Heart left ventricle (tissue), 16 donors: Measurements from ENCODE around the gene NSD2. TPM values are rescaled to one million over a fixed set of nuclear protein-coding genes. Genes with fewer than 3 reads are reported as not detected.

Experiments used
- ATAC-seq, 4 donors: fragments of 200-7000 bp; cut with Tn5 transposase; one replicate each; pipeline ENCODE4 v1.9.1; 2020 to 2022; ENCODE audit warnings: moderate library complexity in 4 of 4, mild to moderate bottlenecking in 3 of 4, moderate number of reproducible peaks in 1 of 4
- DNase-seq, 5 donors: peaks; one replicate each; pipeline ENCODE4 v3.0.0-alpha.2; 2020
- H3K27ac ChIP-seq, 12 donors: fragments of 200-600 bp; sonication (generic) in 4 of 12; one replicate each; pipeline versions ENCODE4 v1.5.0 to v1.8.0; 2016 to 2022; ENCODE audit warnings: mild to moderate bottlenecking in 2 of 12
- H3K27me3 ChIP-seq, 9 donors: fragments of 200-600 bp; sonication (generic) in 2 of 9; one replicate each; pipeline versions ENCODE4 v1.5.1 to v1.8.0; 2016 to 2022; ENCODE audit warnings: mild to moderate bottlenecking in 3 of 9
- H3K36me3 ChIP-seq, 9 donors: fragments of 200-600 bp; sonication (generic) in 2 of 9; one replicate each; pipeline versions ENCODE4 v1.5.0 to v1.8.0; 2018 to 2022; ENCODE audit warnings: mild to moderate bottlenecking in 2 of 9
- H3K4me1 ChIP-seq, 12 donors: fragments of 200-600 bp; sonication (generic) in 4 of 12; one replicate each; pipeline versions ENCODE4 v1.5.0 to v1.8.0; 2016 to 2022; ENCODE audit warnings: mild to moderate bottlenecking in 3 of 12
- H3K4me3 ChIP-seq, 12 donors: fragments of 200-600 bp; sonication (generic) in 4 of 12; one replicate each; pipeline versions ENCODE4 v1.5.0 to v1.8.0; 2017 to 2022; ENCODE audit warnings: mild to moderate bottlenecking in 9 of 12, moderate library complexity in 4 of 12
- H3K9me3 ChIP-seq, 12 donors: fragments of 200-600 bp; sonication (generic) in 4 of 12; one replicate each; pipeline versions ENCODE4 v1.5.0 to v1.8.0; 2016 to 2022; ENCODE audit warnings: mild to moderate bottlenecking in 1 of 12
- POLR2A ChIP-seq, 2 donors: fragments of 450-650 bp; IDR thresholded peaks; one replicate each; pipeline ENCODE4 v1.6.1; 2017; ENCODE audit warnings: antibody characterized with exemption in 2 of 2, mild to moderate bottlenecking in 2 of 2, moderate library complexity in 2 of 2
- WGBS, 4 donors: extraction: QIAGEN DNeasy Blood & Tissue Kit in 2 of 4; methylation state at CpG; one replicate each; pipeline versions ENCODE4 v1.1.5 to v1.1.7; 2013 to 2018; 5-methylcytosine and 5-hydroxymethylcytosine counted together
- intact Hi-C, 10 donors: fragments of 100-400 bp; cut with DNase I; formaldehyde crosslinking; loops; one replicate each; pipeline versions ENCODE4 v1.11.1 to v1.14.2; 2022
- polyA plus RNA-seq, 2 donors: library from polyadenylated mRNA; stranded (reverse); fragments of 200-250 nt; gene quantifications; one replicate each; pipeline ENCODE4 v1.2.3, GENCODE V29; 2013
- total RNA-seq, 9 donors: library from RNA; depleted of rRNA in 2 of 9; stranded (reverse); fragments of >200 nt in 2 of 9; fragmentation: NEBNext Ultra II Directional in 3 of 9; extraction: Animal tissue kit (Norgen Biotek cat#: 25700) in 3 of 9; gene quantifications; one replicate each; pipeline versions ENCODE4 v1.1.0 to v1.2.4, GENCODE V29; 2016 to 2023
- TF ChIP-seq, protein P1 (sequence below), 12 donors: fragments of 200-600 bp; sonication (generic) in 4 of 12; IDR thresholded peaks; one replicate each; pipeline versions ENCODE4 v1.5.0 to v1.8.0; 2018 to 2022; ENCODE audit warnings: antibody characterized with exemption in 12 of 12, mild to moderate bottlenecking in 5 of 12
- donor health status: ischemic (EF 13 %, LVEDD 7.1; RV severe dilation, severe dysfunction).
- donor health status: healthy with polysubstance abuse.
- donor health status: DM: no; HTN: yes; CAD: no.
- donor health status: DM: no; HTN: no; CAD: no.
- donor health status: ischemic (EF 25% LVEDD 6.9; RV normal size, moderate dysfunction).
- donor health status: ischemic (EF 25% LVEDD 5.7; RV mildly dilated, moderate dysfunction).
- donor health status: healthy.
- donor health status: DM: yes; HTN: yes; CAD: no.
- donor health status: ischemic (EF 35%, LVEDD 5.7; RV mildly dilated, moderate dysfunction).
- donor health status: nonischemic (EF 11% LVEDD 7.7; RV severe dilation, severe dysfunction).
- donor health status: DM: yes; HTN: yes; CAD: no.
- donor health status: PGD.
- donor health status: ischemic (EF 29% LVEDD 5.4; RV normal size, mild dysfunction).
- donor health status: nonischemic (EF 23%, LVEDD 6.1; RV moderate dilation, normal function).

NSD2 gene
- total and polyA plus RNA-seq, 11 donors: 11.4 to 63.3 (median 39.0) TPM

DNA sequence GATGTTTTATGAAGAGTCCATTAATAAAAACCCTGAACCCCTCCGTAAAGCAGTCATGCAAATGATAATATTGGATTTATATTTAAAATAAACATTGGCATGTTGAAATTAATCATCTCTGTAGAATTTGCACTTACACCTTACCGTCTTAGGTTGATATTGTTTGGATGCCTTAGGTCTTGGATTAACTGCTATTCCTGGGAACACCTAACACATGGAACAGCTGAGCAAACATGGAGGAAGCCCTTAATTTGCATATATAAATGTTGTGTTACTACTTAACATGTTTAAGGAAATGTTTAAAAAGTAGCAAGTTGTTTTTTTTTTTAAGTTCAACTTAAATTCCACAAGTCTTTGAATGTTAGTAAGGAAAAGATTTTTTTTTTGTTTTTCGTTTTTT lies 62.5 kb downstream of the NSD2 start:
- ATAC-seq (no peak), DNase-seq (no peak)
- no peak overlapping the region for H3K4me3 ChIP-seq
- intact Hi-C loops: no loop called here
- no peak overlapping the region for H3K27ac ChIP-seq
- no peak for TF ChIP-seq POLR2A (IDR thresholded peaks at IDR 0.05)
- TF ChIP-seq, protein P1, sequence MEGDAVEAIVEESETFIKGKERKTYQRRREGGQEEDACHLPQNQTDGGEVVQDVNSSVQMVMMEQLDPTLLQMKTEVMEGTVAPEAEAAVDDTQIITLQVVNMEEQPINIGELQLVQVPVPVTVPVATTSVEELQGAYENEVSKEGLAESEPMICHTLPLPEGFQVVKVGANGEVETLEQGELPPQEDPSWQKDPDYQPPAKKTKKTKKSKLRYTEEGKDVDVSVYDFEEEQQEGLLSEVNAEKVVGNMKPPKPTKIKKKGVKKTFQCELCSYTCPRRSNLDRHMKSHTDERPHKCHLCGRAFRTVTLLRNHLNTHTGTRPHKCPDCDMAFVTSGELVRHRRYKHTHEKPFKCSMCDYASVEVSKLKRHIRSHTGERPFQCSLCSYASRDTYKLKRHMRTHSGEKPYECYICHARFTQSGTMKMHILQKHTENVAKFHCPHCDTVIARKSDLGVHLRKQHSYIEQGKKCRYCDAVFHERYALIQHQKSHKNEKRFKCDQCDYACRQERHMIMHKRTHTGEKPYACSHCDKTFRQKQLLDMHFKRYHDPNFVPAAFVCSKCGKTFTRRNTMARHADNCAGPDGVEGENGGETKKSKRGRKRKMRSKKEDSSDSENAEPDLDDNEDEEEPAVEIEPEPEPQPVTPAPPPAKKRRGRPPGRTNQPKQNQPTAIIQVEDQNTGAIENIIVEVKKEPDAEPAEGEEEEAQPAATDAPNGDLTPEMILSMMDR (IDR thresholded peaks at IDR 0.05): no peak
- H3K27me3 ChIP-seq: no peaks in the 10 kb centered on the region
- H3K9me3 ChIP-seq: no peaks in the 10 kb centered on the region
- 92 to 97% (median 96%) methylated on average over 3 of the region's 3 CpGs for WGBS, 4 donors
- peaks cover 0 to 78% (median 57%) of the 10 kb centered on the region in 9 donors for H3K36me3 ChIP-seq
- H3K4me1 ChIP-seq: no peaks in the 10 kb centered on the region

- intact Hi-C loops: no loop called here
- Histone ChIP-seq H3K4me3 (no peak overlapping the region), H3K9me3 (no peaks in the 10 kb centered on the region), H3K4me1 (peaks cover 0 to 18% (median 10%) of the 10 kb centered on the region in 12 donors), H3K27me3 (no peaks in the 10 kb centered on the region), H3K36me3 (peaks cover 0 to 82% (median 69%) of the 10 kb centered on the region in 9 donors), H3K27ac (no peak overlapping the region)
- 94 to 100% (median 97%) methylated on average over 3 of the region's 3 CpGs for WGBS, 4 donors
- TF ChIP-seq POLR2A (IDR thresholded peaks at IDR 0.05): no peak
- TF ChIP-seq, protein P1 (IDR thresholded peaks at IDR 0.05): no peak
- DNase-seq (no peak), ATAC-seq (no peak)
Measured at GRCh38 chr4:1937550-1937949, 66.4 kb downstream of the NSD2 start.

- Histone ChIP-seq H3K27ac (no peak overlapping the region), H3K9me3 (no peaks in the 10 kb centered on the region), H3K36me3 (peaks cover 0 to 82% (median 70%) of the 10 kb centered on the region in 9 donors), H3K4me1 (peaks cover 0 to 18% (median 10%) of the 10 kb centered on the region in 12 donors), H3K27me3 (no peaks in the 10 kb centered on the region), H3K4me3 (no peak overlapping the region)
- intact Hi-C loops: no loop called here
- DNase-seq (no peak), ATAC-seq (no peak)
- no peak for TF ChIP-seq POLR2A (IDR thresholded peaks at IDR 0.05)
- TF ChIP-seq, protein P1 (IDR thresholded peaks at IDR 0.05): no peak
- 93 to 95% (median 95%) methylated on average over 8 of the region's 8 CpGs for WGBS, 4 donors
Measured at GRCh38 chr4:1938027-1938426, 66.8 kb downstream of the NSD2 start.

DNA sequence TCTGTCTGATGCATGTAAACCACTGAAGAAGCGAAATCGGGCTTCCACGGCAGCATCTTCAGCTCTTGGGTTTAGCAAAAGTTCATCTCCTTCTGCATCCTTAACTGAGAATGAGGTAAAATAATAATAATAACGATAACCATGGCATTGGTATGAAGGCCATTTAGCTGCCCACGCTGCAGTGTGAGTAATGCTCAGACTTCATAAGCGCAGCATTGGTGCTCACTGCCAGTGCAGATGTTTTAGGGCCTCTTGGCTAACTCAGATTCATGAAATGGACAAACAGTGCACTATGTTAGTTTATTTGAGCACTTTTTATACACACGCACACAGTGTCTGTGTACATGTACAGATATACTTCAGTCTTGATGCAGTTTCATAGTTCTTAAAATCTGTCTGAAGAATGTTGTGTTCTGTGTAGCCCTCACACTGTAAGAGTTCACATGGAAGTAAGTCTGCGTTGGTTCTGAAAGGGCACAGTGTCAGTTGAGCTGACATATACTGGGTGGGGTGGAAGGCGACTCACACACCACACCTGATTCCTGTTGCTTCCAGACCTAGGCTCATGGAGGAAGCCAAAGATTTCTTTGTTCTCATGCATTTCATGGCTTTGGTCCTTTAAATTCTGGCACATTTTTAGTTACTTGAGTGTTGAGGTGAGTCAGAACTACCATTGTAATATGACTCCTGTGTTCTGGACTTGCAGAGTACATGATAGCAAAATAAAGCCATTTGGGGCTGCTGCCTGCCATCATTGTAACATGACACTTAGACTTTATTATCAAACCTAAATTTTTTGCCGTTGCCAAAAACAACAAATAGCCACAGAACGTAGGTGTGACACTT lies 68.7 kb downstream of the NSD2 start:
- H3K4me1 ChIP-seq: peaks cover 0 to 18% (median 10%) of the 10 kb centered on the region in 12 donors
- ATAC-seq: peak; percentile 75 to 86 (median 84)
- H3K36me3 ChIP-seq: peaks cover 0 to 87% (median 66%) of the 10 kb centered on the region in 9 donors
- no peak overlapping the region for H3K4me3 ChIP-seq
- intact Hi-C loops: no loop called here
- DNase-seq: no peak
- H3K27ac ChIP-seq: peak overlapping the region in 11 of 12 donors; percentile 8 to 65 (median 36)
- H3K27me3 ChIP-seq: no peaks in the 10 kb centered on the region
- TF ChIP-seq, protein P1 (IDR thresholded peaks at IDR 0.05): no peak
- TF ChIP-seq POLR2A (IDR thresholded peaks at IDR 0.05): no peak
- WGBS, 4 donors: 71 to 79% (median 75%) methylated on average over 11 of the region's 11 CpGs
- no peaks in the 10 kb centered on the region for H3K9me3 ChIP-seq
